CD4-positive, alpha-beta T cell treated with Interleukin-15 for 1 hour (primary cell): ENCODE data around the gene SMIM12.

Experiments
- DNase-seq: peaks from one replicate; pipeline ENCODE4 v3.0.0-alpha.2; 2020

The SMIM12 gene

DNA sequence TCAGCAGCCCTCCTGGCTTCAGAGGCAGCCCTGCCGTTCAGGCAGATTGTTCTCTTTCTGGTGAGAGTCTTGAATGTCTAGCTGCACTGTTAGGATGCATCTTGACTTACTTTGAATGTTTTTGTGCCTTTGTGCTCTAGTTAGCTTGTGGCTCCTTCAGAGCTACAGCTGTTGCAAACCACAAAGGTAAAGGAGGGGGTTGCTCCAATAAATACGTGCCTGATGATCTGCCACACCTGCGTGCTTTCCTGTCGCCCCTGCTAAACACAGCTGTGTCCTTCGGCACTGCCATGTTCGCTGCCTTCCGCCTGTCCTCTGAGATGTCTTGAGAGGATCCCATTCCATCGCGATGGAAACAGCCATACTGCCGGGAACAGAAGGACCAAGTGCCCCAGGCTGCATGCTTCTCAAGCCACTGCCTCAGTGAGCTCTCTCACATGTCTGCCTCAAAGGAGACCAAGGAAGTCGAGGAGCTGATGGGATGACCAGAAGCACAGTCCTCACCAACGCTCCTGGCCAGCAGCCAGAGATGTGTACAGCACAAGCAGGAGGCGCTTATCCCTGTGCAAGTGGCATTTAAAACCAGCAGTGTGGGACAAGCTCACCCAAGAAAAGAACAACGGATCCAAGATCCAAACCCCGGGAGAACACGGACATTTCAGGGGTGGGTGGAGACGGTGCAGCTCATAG, 12.0 kb upstream of the SMIM12 start:
- no peak for DNase-seq

GRCh38 chr1:34870395-34870794, 10.8 kb upstream of the SMIM12 start:
- DNase-seq = no peak

DNA sequence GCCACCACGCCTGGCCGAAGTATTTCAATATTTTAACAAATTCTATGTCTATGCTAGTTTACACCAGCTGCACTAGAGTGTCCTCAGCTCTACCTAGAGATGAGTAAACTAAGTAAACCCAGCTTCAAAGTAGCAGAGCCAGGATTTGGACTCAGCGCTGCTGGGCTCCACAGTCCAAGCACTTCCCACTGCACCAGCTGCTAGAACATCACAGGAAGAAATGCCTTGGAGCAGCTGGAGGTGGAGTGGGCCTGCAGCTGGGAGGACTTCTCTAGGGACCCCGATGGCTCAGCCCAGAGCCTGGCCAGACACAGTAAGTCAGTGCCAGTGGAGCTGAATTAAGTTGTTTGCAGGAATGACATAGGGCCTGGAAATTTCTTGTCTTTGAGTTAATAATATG, 10.2 kb upstream of the SMIM12 start:
- no peak for DNase-seq

DNA sequence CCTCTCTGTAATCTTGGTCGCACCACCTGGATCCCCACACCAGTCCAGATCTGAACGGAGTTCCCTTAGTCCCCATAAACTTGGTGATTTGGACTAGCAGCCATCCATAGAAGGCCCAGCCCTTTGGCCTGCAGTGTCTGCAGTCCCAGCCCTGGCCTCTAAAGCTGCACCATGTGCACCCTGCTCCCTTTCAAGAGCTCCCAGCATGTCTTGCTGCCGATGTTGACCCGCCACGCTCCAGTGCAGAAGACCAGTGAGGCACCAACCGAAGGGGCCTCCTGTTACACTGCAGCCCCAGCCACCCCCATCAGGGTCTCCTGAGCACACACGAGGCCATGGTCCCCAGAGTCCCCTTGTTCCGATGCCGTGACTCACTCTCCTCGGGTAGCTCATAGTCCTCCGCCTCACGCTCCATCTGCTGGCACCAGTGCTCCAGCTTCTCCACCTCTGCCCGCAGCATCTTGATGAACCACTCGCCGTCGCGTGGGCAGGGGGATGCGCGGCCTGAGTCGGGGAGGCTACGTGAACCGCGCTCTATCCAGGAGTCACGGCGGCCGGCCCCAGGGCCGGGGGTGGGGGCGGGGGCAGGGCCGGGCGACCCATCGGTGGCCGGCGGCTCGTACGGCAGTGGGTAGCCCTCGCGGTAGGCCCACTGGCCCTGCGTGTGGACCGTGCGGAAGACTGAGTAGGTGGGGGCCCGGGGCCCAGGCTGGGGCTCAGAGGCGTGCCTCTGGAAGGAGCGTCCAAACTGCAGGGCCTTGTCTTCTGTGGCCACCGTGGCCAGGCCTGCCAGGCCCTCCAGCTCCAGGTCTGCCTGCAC, 8.9 kb upstream of the SMIM12 start:
- DNase-seq = no peak

GRCh38 chr1:34867415-34867814, 7.9 kb upstream of the SMIM12 start:
- DNase-seq = no peak

- DNase-seq = no peak
These were observed 7.2 kb upstream of the SMIM12 start for GRCh38 chr1:34866762-34867109.

DNA sequence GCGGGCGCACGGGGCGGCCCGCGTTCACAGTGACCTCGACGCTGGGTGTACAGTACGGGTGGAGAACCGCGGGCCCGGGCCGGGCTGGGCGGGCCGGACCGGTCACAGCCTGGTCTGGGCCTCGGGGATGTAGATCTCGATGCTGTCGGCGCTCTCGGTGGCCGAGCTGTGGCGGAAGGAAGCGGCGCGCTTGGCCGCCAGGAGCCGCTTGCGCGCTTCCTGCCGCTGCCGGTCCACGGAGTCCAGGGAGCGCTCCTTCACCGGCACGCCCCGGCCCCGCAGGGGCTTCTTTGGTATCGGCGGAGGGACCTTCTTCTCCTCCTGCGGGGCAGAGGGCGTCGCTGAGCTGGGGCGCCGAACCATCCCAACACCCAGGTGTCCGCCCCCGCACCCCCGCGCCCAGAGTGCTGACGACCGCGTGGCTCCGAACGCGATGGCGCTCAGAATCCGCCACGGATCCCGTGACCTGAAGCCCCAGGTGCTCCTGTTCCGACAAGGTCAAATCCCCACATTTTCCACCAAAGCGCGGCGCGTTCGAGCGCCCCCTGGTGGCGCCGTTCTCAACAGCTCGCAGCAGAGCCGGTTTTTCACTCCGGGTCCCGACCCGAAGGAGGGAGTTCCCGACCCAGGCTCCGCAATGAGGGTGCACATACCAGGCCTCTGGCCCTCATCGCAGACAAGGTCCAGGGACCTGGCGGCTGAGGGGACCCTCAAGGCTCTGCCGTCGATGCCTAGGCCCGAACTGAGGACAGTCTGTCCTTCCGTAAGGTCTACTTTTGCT, 6.6 kb upstream of the SMIM12 start:
- DNase-seq = peak; percentile 90

GRCh38 chr1:34865573-34865972, 6.0 kb upstream of the SMIM12 start:
- DNase-seq = no peak

- DNase-seq = no peak
These were observed 5.2 kb upstream of the SMIM12 start for GRCh38 chr1:34864759-34865158.

DNA sequence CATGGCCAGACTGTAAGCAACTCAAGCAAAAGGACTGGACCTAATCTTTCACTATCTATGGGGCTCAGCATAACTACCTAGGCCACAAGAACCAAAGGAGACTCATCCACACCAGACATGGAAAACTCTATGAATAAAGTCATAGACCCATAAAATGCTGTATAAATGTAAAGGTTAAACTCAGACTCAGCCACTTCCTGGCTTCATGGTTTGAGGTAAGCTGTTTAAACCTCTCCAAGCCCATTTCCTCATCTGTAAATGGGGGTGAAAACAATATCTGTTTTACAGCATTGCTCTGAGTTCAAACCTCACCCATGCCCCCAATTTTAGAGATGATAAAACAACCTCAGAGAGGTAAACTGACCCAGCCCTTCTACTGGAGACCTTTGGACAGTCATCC, 4.0 kb upstream of the SMIM12 start:
- no peak for DNase-seq

DNA sequence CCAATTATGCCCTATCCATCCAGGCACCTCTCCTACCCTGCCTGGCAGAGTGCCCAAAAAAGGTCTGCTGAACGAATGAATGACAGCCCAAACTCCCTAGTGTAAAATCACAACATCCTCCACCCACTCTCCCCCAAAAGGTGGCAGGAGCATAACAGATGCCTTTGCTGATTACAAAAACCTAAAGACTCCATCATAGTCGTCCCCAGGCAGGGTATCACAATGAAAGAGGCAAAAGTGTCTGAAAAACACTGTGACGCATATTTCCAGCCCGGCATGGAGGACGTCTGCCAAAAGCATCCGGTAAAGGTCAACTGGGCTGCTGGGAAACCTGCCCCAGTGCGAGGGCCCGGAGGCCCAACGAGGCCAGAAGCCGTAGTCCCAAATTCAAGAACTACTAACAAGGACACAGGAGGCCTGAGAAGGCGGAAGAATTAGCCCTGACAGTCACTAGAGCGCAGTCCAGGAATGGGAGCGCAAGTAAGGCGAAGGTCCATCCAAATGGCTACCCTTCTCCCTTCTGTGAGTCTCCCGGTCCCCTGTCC, 576 bp downstream of the SMIM12 start:
- peak; percentile 20 for DNase-seq

DNA sequence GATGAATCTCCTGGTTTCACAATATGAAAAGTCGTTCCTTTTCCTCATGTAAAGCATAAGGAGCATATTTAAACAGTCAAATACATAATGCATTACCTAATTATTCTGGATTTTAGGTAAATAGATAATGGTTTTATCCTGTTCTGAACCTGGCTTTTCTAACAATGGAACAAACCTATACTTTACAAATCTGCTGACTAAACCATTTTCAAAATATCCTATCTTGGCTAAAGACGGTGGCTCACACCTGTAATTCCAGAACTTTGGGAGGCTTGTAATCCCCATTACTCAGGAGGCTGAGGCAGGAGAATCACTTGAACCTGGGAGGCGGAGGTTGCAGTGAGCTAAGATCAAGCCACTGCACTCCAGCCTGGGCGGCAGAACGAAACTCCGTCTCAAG, 2.9 kb downstream of the SMIM12 start:
- no peak for DNase-seq

- DNase-seq = peak; percentile 91
These were observed 6.8 kb downstream of the SMIM12 start for GRCh38 chr1:34852677-34853217.

DNA sequence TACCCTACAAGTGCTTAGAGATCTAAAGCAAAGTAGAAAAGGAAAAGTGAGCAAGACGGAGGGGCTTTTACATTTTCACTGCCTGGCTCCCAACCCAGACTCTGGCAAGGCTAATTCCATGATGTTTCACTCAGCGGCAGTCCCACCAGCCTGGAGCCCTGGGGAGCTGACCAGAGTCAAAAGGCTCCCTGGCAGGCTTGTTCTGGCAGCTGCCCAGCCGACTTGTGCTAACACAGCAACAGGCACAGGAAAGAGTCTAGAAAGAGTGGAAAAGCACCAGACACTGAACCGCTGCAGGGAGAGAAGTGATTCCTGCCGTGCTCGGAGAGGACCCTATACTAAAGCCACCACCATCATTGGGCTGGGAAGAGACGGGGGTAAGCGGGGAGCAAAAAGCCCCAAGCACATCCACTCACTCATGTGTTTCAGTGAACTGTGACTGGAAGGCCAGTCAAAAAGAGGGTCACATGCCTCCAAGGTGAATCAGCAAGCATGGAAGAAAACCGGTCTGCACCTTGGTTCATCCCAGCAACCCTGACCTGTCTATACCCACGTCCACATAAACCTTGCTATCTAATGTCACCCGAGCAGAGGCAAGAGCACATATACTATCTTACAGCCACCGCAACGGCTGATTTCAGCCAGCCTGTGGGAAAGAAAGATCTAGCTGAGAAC, 8.0 kb downstream of the SMIM12 start:
- no peak for DNase-seq

DNA sequence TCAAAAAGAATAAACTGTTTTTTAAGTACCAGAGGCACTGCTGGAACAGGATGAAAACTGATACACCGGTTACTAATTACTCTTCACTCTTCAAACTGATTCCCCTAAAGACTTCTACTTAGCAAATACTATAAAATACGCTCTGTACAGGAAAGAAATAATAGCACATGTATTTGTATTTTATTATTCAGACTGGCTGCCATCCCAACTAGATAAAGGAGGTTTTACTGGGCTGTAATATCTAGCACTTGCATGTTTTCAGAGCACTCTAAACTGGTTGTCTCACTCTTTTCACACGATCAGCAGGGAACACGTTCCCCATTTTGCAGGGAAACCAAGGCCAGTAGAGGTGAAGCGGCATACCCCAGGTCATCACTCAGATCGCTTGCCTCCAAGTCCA, 9.2 kb downstream of the SMIM12 start:
- DNase-seq = no peak

GRCh38 chr1:34847094-34847493, 12.5 kb downstream of the SMIM12 start:
- no peak for DNase-seq

DNA sequence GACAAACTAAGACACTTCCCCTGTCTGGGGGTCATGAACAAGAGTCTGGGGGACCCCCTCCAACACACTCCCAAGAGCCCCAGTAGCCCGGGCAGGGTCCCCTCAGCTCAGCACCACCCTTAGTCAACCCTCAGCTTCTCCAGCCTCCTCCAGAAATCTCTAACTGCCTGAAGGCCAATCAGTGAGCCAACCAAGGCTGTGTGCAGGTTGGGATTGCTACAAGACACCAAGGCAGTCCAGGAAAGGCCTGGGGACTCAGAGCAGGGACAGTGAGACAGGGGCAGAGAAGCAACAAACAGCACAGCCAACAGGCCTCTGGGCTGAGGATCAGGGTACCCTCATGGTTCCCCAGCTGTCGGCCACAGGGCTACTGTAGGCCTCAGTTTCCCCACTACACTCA, 13.3 kb downstream of the SMIM12 start:
- no peak for DNase-seq

DNA sequence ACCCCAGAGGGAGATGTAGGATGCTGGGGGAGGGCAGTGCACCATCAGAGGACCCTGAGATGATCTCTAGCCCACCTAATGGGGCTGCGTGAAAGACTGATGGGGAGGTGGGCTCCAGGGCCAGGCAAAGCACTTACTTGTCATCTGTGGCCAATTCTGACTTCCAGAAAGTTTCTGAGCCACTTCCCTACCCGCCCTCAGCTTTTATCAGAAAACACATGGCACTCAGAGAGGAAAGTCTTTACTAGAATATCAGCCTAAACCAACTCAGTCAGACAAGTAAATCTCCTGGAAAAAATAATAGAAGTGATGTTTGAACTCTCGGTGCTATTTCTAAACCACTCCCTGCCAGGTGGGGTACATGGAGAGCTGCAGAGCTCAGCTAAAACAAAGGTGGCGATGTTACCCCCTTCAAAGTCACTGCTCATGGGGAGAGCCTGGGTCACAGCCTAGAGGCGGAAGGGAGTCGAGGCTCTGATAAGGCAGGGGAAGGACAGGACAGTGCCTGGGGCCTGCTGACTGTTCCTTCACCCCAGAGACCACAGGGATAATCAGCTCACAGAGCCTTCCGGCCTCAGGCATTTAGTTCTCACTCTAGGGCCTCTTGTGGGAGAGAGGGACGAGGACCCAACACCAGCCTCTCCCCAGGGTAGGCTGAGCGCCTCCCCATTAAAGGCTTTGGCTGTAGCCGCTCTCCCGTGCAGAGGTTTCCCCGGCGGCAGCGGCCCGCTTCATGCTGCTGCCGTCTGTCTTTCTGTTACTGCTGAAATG, 14.2 kb downstream of the SMIM12 start:
- DNase-seq = no peak

DNA sequence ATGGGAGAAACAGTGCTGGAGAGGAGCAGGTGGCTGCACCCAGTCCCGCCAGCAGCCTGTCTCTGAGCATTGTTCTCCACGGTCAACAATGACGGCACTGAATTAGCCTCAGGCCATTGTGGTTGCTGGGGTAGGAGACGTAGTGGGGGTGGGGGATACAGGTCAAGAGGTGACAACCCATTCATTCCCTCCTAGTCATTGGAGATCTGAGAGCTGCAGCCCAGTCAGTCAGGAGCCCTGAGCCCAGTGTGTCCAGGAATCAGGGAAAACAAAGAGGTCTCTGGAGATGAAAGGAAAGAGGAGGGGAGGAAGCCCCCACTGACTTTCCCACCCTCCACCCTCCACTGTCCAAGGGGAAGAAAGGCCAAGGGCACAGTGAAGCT, 15.3 kb downstream of the SMIM12 start:
- no peak for DNase-seq

- no peak for DNase-seq
These were observed 15.9 kb downstream of the SMIM12 start for GRCh38 chr1:34843392-34844251.

DNA sequence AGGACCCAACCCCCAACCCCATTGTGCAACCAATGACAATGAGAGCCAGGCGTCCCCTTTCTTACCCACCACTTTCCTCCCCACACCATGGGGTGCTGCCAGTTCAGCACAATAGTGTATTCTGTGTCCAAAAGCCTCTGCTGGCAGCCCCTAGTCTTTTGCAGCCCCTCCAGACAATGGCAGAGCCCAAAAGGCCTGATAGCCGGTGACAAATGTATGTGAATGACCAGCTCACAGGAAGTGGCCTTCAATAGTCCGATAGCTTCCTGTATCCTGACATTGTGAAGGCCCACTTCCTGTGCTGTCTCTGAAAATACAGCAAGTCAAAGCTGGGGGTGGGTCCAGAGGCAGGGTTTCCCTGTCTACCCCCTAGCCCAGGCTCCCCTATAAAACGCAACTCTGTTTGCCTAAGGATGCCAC, 16.6 kb downstream of the SMIM12 start:
- DNase-seq = no peak
